ENCODE measurements around the gene ZNF212.

- no peak for TF ChIP-seq POLR2A (IDR thresholded peaks at IDR 0.05)
- TF ChIP-seq CTCF (IDR thresholded peaks at IDR 0.05 in 8 of 11, conservative IDR thresholded peaks at IDR 0.05 in 3 of 11) = no peak
- no peak for TF ChIP-seq POLR2AphosphoS5 (IDR thresholded peaks at IDR 0.05)
Observed at GRCh38 chr7:149284343-149284742, 44.9 kb downstream of the ZNF212 start.
